ENCODE data around the gene SPOCK2.
"Not testable (repeated sequence)": the region's sequence is repeated elsewhere in the genome, so short reads cannot be mapped to it uniquely, and the experiment has no call there.

The SPOCK2 gene
- total RNA-seq, result 0 to 0.57 (median 0.12) reads per million in 18 experiments

- DNase-seq, result peak in 1 of 2 donors; percentile 4
Measured at GRCh38 chr10:72087969-72088888, at the start of gene SPOCK2. TSS of gene SPOCK2 (minus strand) at chr10:72088551. CDS start at chr10:72088328, 223 bp downstream.

GRCh38 chr10:72137583-72137982 is 49.2 kb upstream of the SPOCK2 start:
- DNase-seq, result no peak

- not testable (repeated sequence) for DNase-seq
Measured at GRCh38 chr10:72136225-72136624, 47.9 kb upstream of the SPOCK2 start.

GRCh38 chr10:72134785-72135767 is 46.7 kb upstream of the SPOCK2 start:
- DNase-seq, result no peak

- DNase-seq, result peak; percentile 88 to 93
Measured at GRCh38 chr10:72133517-72133916, 45.2 kb upstream of the SPOCK2 start.

GRCh38 chr10:72132854-72133253 is 44.5 kb upstream of the SPOCK2 start:
- no peak for DNase-seq

GRCh38 chr10:72127571-72127970 is 39.2 kb upstream of the SPOCK2 start:
- no peak for DNase-seq

GRCh38 chr10:72126872-72127232 is 38.5 kb upstream of the SPOCK2 start:
- no peak for DNase-seq

GRCh38 chr10:72126184-72126871 is 38.0 kb upstream of the SPOCK2 start:
- peak; percentile 42 to 45 for DNase-seq

- DNase-seq, result no peak
Measured at GRCh38 chr10:72124989-72125388, 36.6 kb upstream of the SPOCK2 start.

- DNase-seq, result no peak
Measured at GRCh38 chr10:72124381-72124780, 36.0 kb upstream of the SPOCK2 start.

GRCh38 chr10:72123616-72124015 is 35.3 kb upstream of the SPOCK2 start:
- DNase-seq, result no peak

- no peak for DNase-seq
Measured at GRCh38 chr10:72122221-72122620, 33.9 kb upstream of the SPOCK2 start.

GRCh38 chr10:72121389-72121788 is 33.0 kb upstream of the SPOCK2 start:
- DNase-seq, result no peak

- DNase-seq, result no peak
Measured at GRCh38 chr10:72116372-72116771, 28.0 kb upstream of the SPOCK2 start.

GRCh38 chr10:72114706-72115450 is 26.5 kb upstream of the SPOCK2 start:
- no peak for DNase-seq

- DNase-seq, result no peak
Measured at GRCh38 chr10:72110673-72111401, 22.5 kb upstream of the SPOCK2 start.

GRCh38 chr10:72109636-72110157 is 21.3 kb upstream of the SPOCK2 start:
- no peak for DNase-seq

- no peak for DNase-seq
Measured at GRCh38 chr10:72108830-72109635, 20.7 kb upstream of the SPOCK2 start.

- not testable (repeated sequence) for DNase-seq
Measured at GRCh38 chr10:72108004-72108370, 19.6 kb upstream of the SPOCK2 start.

Measured in inflammatory macrophage (primary cell).